Natural killer cell (primary cell): ENCODE results near the gene BICC1. TPM values are rescaled to one million over a fixed set of nuclear protein-coding genes. Genes with fewer than 3 reads are reported as not detected.

Experiments
- ATAC-seq, 3 donors: fragments of 150-1000 bp in 2 of 3; fragments of 200-7000 bp in 1 of 3; cut with Tn5 transposase; 1 replicate in 1 of 3; 2 replicates in 2 of 3; pipeline ENCODE4 v1.10.0; 2021; ENCODE audit warnings: mild to moderate bottlenecking in 2 of 3, moderate library complexity in 2 of 3
- DNase-seq, 2 donors: peaks; one replicate each; pipeline versions ENCODE4 v3.0.0 to v3.0.0-alpha.2; 2013 to 2021; ENCODE audit warnings: mixed read lengths in 1 of 2
- H3K27ac ChIP-seq: one replicate; pipeline ENCODE4 v1.5.1; 2013; ENCODE audit warnings: mild to moderate bottlenecking, low read length
- H3K27me3 ChIP-seq: one replicate; pipeline ENCODE4 v1.6.1; 2013; ENCODE audit warnings: low read length; ENCODE audit not compliant: control insufficient read depth, insufficient read depth
- H3K36me3 ChIP-seq: one replicate; pipeline ENCODE4 v1.6.1; 2013; ENCODE audit warnings: low read length; ENCODE audit not compliant: control insufficient read depth, insufficient read depth
- H3K4me1 ChIP-seq: one replicate; pipeline ENCODE4 v1.6.1; 2013; ENCODE audit warnings: low read length; ENCODE audit not compliant: control insufficient read depth, insufficient read depth
- H3K4me3 ChIP-seq: one replicate; pipeline ENCODE4 v1.5.1; 2013; ENCODE audit warnings: low read length
- H3K9me3 ChIP-seq: one replicate; pipeline ENCODE4 v1.6.1; 2013; ENCODE audit warnings: low read length; ENCODE audit not compliant: control insufficient read depth, insufficient read depth
- H3K27ac Mint-ChIP-seq, 2 donors: one replicate each; pipeline ENCODE4 v1.8.0; 2022; ENCODE audit warnings: mild to moderate bottlenecking in 2 of 2, mixed read lengths in 2 of 2, moderate library complexity in 1 of 2
- H3K27me3 Mint-ChIP-seq, 2 donors: one replicate each; pipeline ENCODE4 v1.8.0; 2022; ENCODE audit warnings: low read depth in 2 of 2, mixed read lengths in 2 of 2
- H3K36me3 Mint-ChIP-seq: one replicate; pipeline ENCODE4 v1.8.0; 2022; ENCODE audit warnings: mixed read lengths
- H3K4me1 Mint-ChIP-seq, 2 donors: one replicate each; pipeline ENCODE4 v1.8.0; 2022; ENCODE audit warnings: mixed read lengths in 2 of 2
- H3K4me3 Mint-ChIP-seq: one replicate; pipeline ENCODE4 v1.8.0; 2022; ENCODE audit warnings: mild to moderate bottlenecking, moderate library complexity, mixed read lengths
- H3K9me3 Mint-ChIP-seq, 2 donors: one replicate each; pipeline ENCODE4 v1.8.0; 2022; ENCODE audit warnings: mixed read lengths in 2 of 2
- CTCF ChIP-seq: fragments of 200-600 bp; IDR thresholded peaks from one replicate; pipeline ENCODE4 v1.8.0; 2022; ENCODE audit warnings: antibody characterized with exemption
- WGBS: methylation state at CpG from one replicate; pipeline ENCODE4 v1.1.7; 2013; ENCODE audit warnings: missing lambda C conversion rate; ENCODE audit not compliant: insufficient coverage; 5-methylcytosine and 5-hydroxymethylcytosine counted together
- intact Hi-C: fragments of 100-400 bp; cut with micrococcal nuclease; formaldehyde crosslinking; loops from one replicate; pipeline ENCODE4 v1.14.2; 2022
- total RNA-seq, 4 donors: library from RNA; stranded (reverse); fragments of 120-200 nt in 1 of 4; gene quantifications; one replicate each; pipeline versions ENCODE4 v1.2.3 to v1.2.4, GENCODE V29; 2013 to 2022

BICC1 gene
- total RNA-seq, 3 donors from 2014 or later (not counting 1 experiment from before 2014, with no cell fraction given), result 0.14 TPM; not detected in 2

- H3K4me1 Mint-ChIP-seq, result no peaks in the 10 kb centered on the region
- H3K4me3 Mint-ChIP-seq, result no peak overlapping the region
- intact Hi-C loops, result no loop called here
- no peak for TF ChIP-seq CTCF
- ATAC-seq (no peak), DNase-seq (no peak)
- peaks cover 0 to 2% of the 10 kb centered on the region in 2 donors for H3K9me3 Mint-ChIP-seq
- H3K27ac Mint-ChIP-seq, result no peak overlapping the region
- H3K27ac ChIP-seq, result no peak overlapping the region
- H3K27me3 Mint-ChIP-seq, result no peaks in the 10 kb centered on the region
- no peaks in the 10 kb centered on the region for H3K36me3 Mint-ChIP-seq
- H3K36me3 ChIP-seq, result no peaks in the 10 kb centered on the region
- H3K4me1 ChIP-seq, result no peaks in the 10 kb centered on the region
- WGBS, result 60% methylated on average over 2 of the region's 3 CpGs
- no peaks in the 10 kb centered on the region for H3K9me3 ChIP-seq
- H3K27me3 ChIP-seq, result no peaks in the 10 kb centered on the region
- no peak overlapping the region for H3K4me3 ChIP-seq
These were observed 323.6 kb downstream of the BICC1 start for GRCh38 chr10:58836176-58836700.

- ATAC-seq (no peak), DNase-seq (no peak)
- no peaks in the 10 kb centered on the region for H3K27me3 Mint-ChIP-seq
- intact Hi-C loops, result no loop called here
- peaks cover 0 to 2% of the 10 kb centered on the region in 2 donors for H3K9me3 Mint-ChIP-seq
- no peak for TF ChIP-seq CTCF
- no peaks in the 10 kb centered on the region for H3K4me1 Mint-ChIP-seq
- no peaks in the 10 kb centered on the region for H3K9me3 ChIP-seq
- H3K4me3 ChIP-seq, result no peak overlapping the region
- no peaks in the 10 kb centered on the region for H3K36me3 ChIP-seq
- H3K27ac Mint-ChIP-seq, result no peak overlapping the region
- no peak overlapping the region for H3K27ac ChIP-seq
- WGBS, result 85% methylated on average over 8 of the region's 8 CpGs
- H3K36me3 Mint-ChIP-seq, result no peaks in the 10 kb centered on the region
- no peak overlapping the region for H3K4me3 Mint-ChIP-seq
- H3K27me3 ChIP-seq, result no peaks in the 10 kb centered on the region
- H3K4me1 ChIP-seq, result no peaks in the 10 kb centered on the region
These were observed 324.4 kb downstream of the BICC1 start for GRCh38 chr10:58836991-58837575.

- 100% methylated on average over 1 of the region's 2 CpGs for WGBS
These were observed 325.2 kb downstream of the BICC1 start for GRCh38 chr10:58837826-58838225.

More at GRCh38 chr10:58837826-58838225, 325.2 kb downstream of the BICC1 start:
- no peak overlapping the region for H3K27ac Mint-ChIP-seq
- H3K36me3 ChIP-seq, result no peaks in the 10 kb centered on the region
- no peaks in the 10 kb centered on the region for H3K27me3 ChIP-seq
- H3K27ac ChIP-seq, result no peak overlapping the region
- no peak for TF ChIP-seq CTCF
- H3K27me3 Mint-ChIP-seq, result no peaks in the 10 kb centered on the region
- no peak overlapping the region for H3K4me3 ChIP-seq
- no peaks in the 10 kb centered on the region for H3K9me3 ChIP-seq
- no peaks in the 10 kb centered on the region for H3K36me3 Mint-ChIP-seq
- H3K4me1 Mint-ChIP-seq, result no peaks in the 10 kb centered on the region
- ATAC-seq, result no peak
- no peak for DNase-seq
- intact Hi-C loops, result no loop called here
- peaks cover 0 to 2% of the 10 kb centered on the region in 2 donors for H3K9me3 Mint-ChIP-seq
- no peak overlapping the region for H3K4me3 Mint-ChIP-seq
- H3K4me1 ChIP-seq, result no peaks in the 10 kb centered on the region
